DOHH2 (cell line): Measurements from ENCODE around the gene MTMR2.

Experiments
- H3F3A ChIP-seq: fragments of 200-600 bp; sonication (generic), shearing (Covaris generic); 2 replicates; pipeline ENCODE4 v1.6.0; 2016; ENCODE audit warnings: antibody characterized with exemption, mild to moderate bottlenecking; ENCODE audit not compliant: control insufficient read depth, insufficient read depth
- H3K27ac ChIP-seq: fragments of 200-600 bp; sonication (generic); 2 replicates; pipeline ENCODE4 v1.5.1; 2014; ENCODE audit warnings: low read depth, mild to moderate bottlenecking, low read length, moderate library complexity
- H3K27me3 ChIP-seq: fragments of 200-600 bp; sonication (generic); 2 replicates; pipeline ENCODE4 v1.6.1; 2014; ENCODE audit warnings: mild to moderate bottlenecking, low read length, mixed read lengths; ENCODE audit not compliant: control insufficient read depth
- H3K36me3 ChIP-seq: fragments of 200-600 bp; sonication (generic); 2 replicates; pipeline ENCODE4 v1.6.1; 2014; ENCODE audit warnings: mild to moderate bottlenecking, low read length, moderate library complexity, mixed read lengths; ENCODE audit not compliant: control insufficient read depth
- H3K4me1 ChIP-seq: fragments of 200-600 bp; sonication (generic); 2 replicates; pipeline ENCODE4 v1.6.1; 2014; ENCODE audit warnings: mild to moderate bottlenecking, low read length, mixed read lengths; ENCODE audit not compliant: control insufficient read depth
- H3K4me2 ChIP-seq: fragments of 200-600 bp; sonication (generic); 2 replicates; pipeline ENCODE4 v1.6.0; 2014; ENCODE audit warnings: mild to moderate bottlenecking, low read length, moderate library complexity
- H3K4me3 ChIP-seq: fragments of 200-600 bp; sonication (generic); 2 replicates; pipeline ENCODE4 v1.5.1; 2014; ENCODE audit warnings: mild to moderate bottlenecking, low read length, mixed read lengths
- H3K79me2 ChIP-seq: fragments of 200-600 bp; sonication (generic); 2 replicates; pipeline ENCODE4 v1.6.1; 2014; ENCODE audit warnings: mild to moderate bottlenecking, low read length, mixed read lengths; ENCODE audit not compliant: control insufficient read depth
- H3K9me2 ChIP-seq: fragments of 200-600 bp; sonication (generic); replicated peaks from 2 replicates; pipeline ENCODE4 v1.6.1; 2014; ENCODE audit warnings: mild to moderate bottlenecking, low read length, mixed read lengths; ENCODE audit not compliant: control insufficient read depth
- H3K9me3 ChIP-seq: fragments of 200-600 bp; sonication (generic); 2 replicates; pipeline ENCODE4 v1.6.1; 2014; ENCODE audit warnings: antibody characterized with exemption, low read length, mixed read lengths; ENCODE audit not compliant: control insufficient read depth, insufficient read depth
- H4K20me1 ChIP-seq: fragments of 200-600 bp; sonication (generic); 2 replicates; pipeline ENCODE4 v1.6.0; 2014; ENCODE audit warnings: low read depth, mild to moderate bottlenecking, antibody characterized with exemption, low read length, moderate library complexity; ENCODE audit not compliant: control insufficient read depth, insufficient read depth
- CTCF ChIP-seq: fragments of 200-600 bp; sonication (generic); IDR thresholded peaks from one replicate; pipeline ENCODE4 v1.5.1; 2014; ENCODE audit warnings: antibody characterized with exemption, mild to moderate bottlenecking, low read depth, low read length; ENCODE audit not compliant: poor library complexity, severe bottlenecking
- EZH2phosphoT487 ChIP-seq: fragments of 200-600 bp; sonication (generic); IDR thresholded peaks from 2 replicates; pipeline ENCODE4 v1.6.1; 2017; ENCODE audit warnings: borderline replicate concordance, mild to moderate bottlenecking, antibody characterized with exemption, low read length, moderate library complexity, mixed read lengths

MTMR2 gene

DNA sequence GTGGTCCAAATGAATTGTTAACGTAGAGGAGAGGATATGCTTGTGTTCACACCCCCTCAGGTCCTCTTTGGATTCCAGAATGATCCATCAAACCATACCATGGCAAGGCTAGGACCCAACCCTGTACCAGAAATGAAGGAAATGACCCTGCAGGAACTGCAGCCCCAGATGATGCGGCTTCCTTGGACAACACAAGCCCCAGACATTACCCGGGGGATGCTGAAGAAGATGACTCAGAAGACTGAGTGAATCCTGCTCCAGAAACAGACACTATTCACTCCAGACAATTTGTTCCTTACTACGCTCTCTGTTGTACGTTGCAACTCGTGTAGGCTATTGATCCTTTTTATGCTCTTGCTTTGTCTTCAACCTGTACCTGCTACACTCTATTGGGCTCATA lies 15.2 kb upstream of the MTMR2 start:
- Histone ChIP-seq H3K4me1 (no peaks in the 10 kb centered on the region), H4K20me1 (no peaks in the 10 kb centered on the region), H3K9me3 (peaks cover 6% of the 10 kb centered on the region; the same call in 1 of the 2 replicates), H3K36me3 (no peaks in the 10 kb centered on the region), H3K27me3 (no peaks in the 10 kb centered on the region), H3K9me2 (no peaks in the 10 kb centered on the region), H3K4me3 (no peak overlapping the region), H3F3A (no peaks in the 10 kb centered on the region), H3K27ac (no peak overlapping the region), H3K4me2 (no peak overlapping the region), H3K79me2 (no peaks in the 10 kb centered on the region)
- TF ChIP-seq EZH2phosphoT487 = no peak
- TF ChIP-seq CTCF = no peak

DNA sequence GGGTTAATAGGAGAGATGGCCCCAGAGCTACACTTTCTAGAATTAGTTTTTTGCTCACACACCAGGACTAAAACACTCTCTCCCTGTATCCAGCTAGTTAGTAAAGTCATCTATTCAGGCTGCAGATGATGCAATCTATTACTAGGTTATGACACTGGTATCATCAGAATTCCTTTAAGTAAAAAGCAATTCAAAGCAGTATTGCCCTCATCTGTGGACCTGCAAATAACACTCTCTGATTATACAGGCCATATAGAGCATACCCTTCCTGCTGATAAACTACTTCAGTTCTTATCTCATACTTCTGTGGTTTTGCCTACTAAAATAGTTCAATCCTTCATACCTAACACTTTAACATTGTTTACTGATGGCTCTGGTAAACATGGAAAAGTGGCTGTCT lies 13.5 kb upstream of the MTMR2 start:
- Histone ChIP-seq H3K4me3 (no peak overlapping the region), H3K36me3 (no peaks in the 10 kb centered on the region), H3K27ac (no peak overlapping the region), H3K4me1 (no peaks in the 10 kb centered on the region), H3K9me2 (no peaks in the 10 kb centered on the region), H3F3A (no peaks in the 10 kb centered on the region), H3K79me2 (no peaks in the 10 kb centered on the region), H4K20me1 (no peaks in the 10 kb centered on the region), H3K27me3 (peaks cover 2% of the 10 kb centered on the region; the same call in 1 of the 2 replicates), H3K9me3 (no peaks in the 10 kb centered on the region), H3K4me2 (no peak overlapping the region)
- TF ChIP-seq CTCF (no peak), EZH2phosphoT487 (no peak)

GRCh38 chr11:95933594-95933993 lies 9.7 kb upstream of the MTMR2 start:
- no peaks in the 10 kb centered on the region for H3K79me2 ChIP-seq
- H3K9me3 ChIP-seq = 0 out of 2 replicates have a peak, but pooled peaks cover 5% of the 10 kb centered on the region
- H3K27me3 ChIP-seq = peaks cover 2% of the 10 kb centered on the region; the same call in 1 of the 2 replicates
- H3K4me3 ChIP-seq = no peak overlapping the region
- no peaks in the 10 kb centered on the region for H3F3A ChIP-seq
- no peaks in the 10 kb centered on the region for H4K20me1 ChIP-seq
- H3K36me3 ChIP-seq = no peaks in the 10 kb centered on the region
- no peaks in the 10 kb centered on the region for H3K9me2 ChIP-seq
- H3K27ac ChIP-seq = no peak overlapping the region
- no peak overlapping the region for H3K4me2 ChIP-seq
- H3K4me1 ChIP-seq = no peaks in the 10 kb centered on the region
- TF ChIP-seq EZH2phosphoT487 (no peak), CTCF (no peak)

- Histone ChIP-seq H3F3A (no peaks in the 10 kb centered on the region), H3K4me2 (no peak overlapping the region), H4K20me1 (no peaks in the 10 kb centered on the region), H3K36me3 (no peaks in the 10 kb centered on the region), H3K27ac (no peak overlapping the region), H3K9me2 (no peaks in the 10 kb centered on the region), H3K4me3 (no peak overlapping the region), H3K9me3 (0 out of 2 replicates have a peak, but pooled peaks cover 5% of the 10 kb centered on the region), H3K79me2 (no peaks in the 10 kb centered on the region), H3K27me3 (peaks cover 2% of the 10 kb centered on the region; the same call in 1 of the 2 replicates), H3K4me1 (no peaks in the 10 kb centered on the region)
- TF ChIP-seq CTCF = no peak
- no peak for TF ChIP-seq EZH2phosphoT487
These were observed 8.0 kb upstream of the MTMR2 start for GRCh38 chr11:95931916-95932315.
